Lower leg skin (tissue), 3 donors: ENCODE results near the gene TRABD2A.

Source experiments
- POLR2A ChIP-seq, 2 donors: fragments of 450-650 bp; IDR thresholded peaks; one replicate each; pipeline ENCODE4 v1.6.1; 2016 to 2017; ENCODE audit warnings: antibody characterized with exemption in 2 of 2, mild to moderate bottlenecking in 1 of 2, moderate library complexity in 1 of 2
- TF ChIP-seq, protein P1 (sequence below), 3 donors: fragments of 450-650 bp; IDR thresholded peaks; one replicate each; pipeline ENCODE4 v1.5.1; 2016; ENCODE audit warnings: antibody characterized with exemption in 3 of 3, mild to moderate bottlenecking in 3 of 3, moderate library complexity in 2 of 3

DNA sequence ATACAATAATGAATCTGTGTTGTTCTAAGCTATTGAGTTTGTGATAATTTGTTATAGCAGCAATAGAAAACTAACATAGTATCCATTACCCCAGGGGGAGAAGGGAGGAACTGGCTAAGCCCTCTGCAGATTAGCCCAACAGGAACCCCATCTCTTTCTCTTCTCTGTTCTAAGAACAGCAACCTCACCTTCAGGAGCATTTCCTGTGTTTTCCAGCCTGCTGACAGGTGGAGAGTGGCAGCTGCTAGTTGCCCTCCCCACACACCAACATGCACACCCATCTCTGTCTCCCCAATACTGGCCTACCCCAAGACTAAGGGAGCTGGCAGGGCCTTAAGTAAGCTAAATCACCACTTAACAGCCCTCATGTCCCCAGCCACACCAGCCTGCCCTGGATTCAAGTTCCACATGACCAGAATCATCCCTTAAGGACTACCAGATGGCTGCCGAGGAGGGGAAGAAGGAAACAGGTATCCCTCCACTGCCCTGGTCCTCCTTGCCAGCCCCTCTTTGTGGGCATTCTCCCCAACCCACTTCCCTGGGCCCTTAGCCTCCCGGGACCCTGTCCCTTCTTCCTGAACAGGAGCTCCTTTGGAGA is 52.8 kb downstream of the TRABD2A start:
- TF ChIP-seq, protein P1, sequence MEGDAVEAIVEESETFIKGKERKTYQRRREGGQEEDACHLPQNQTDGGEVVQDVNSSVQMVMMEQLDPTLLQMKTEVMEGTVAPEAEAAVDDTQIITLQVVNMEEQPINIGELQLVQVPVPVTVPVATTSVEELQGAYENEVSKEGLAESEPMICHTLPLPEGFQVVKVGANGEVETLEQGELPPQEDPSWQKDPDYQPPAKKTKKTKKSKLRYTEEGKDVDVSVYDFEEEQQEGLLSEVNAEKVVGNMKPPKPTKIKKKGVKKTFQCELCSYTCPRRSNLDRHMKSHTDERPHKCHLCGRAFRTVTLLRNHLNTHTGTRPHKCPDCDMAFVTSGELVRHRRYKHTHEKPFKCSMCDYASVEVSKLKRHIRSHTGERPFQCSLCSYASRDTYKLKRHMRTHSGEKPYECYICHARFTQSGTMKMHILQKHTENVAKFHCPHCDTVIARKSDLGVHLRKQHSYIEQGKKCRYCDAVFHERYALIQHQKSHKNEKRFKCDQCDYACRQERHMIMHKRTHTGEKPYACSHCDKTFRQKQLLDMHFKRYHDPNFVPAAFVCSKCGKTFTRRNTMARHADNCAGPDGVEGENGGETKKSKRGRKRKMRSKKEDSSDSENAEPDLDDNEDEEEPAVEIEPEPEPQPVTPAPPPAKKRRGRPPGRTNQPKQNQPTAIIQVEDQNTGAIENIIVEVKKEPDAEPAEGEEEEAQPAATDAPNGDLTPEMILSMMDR (IDR thresholded peaks at IDR 0.05) = no peak
- TF ChIP-seq POLR2A (IDR thresholded peaks at IDR 0.05) = no peak
